Activated naive CD4-positive, alpha-beta T cell treated with anti-CD3 and anti-CD28 coated beads for 36 hours (primary cell): Measurements from ENCODE around the gene PPA2. TPM values are rescaled to one million over a fixed set of nuclear protein-coding genes. Genes with fewer than 3 reads are reported as not detected.
A peak's percentile ranks its signal among the peaks of the same experiment; 100 is the strongest.
"Not testable (repeated sequence)": the region's sequence is repeated elsewhere in the genome, so short reads cannot be mapped to it uniquely, and the experiment has no call there.

Experiments used
- CTCF ChIA-PET: fragments of 350-600 bp; sonication (Branson Sonifier 250); formaldehyde crosslinking; loops from one replicate; lab custom pipeline; 2021; ENCODE audit warnings: antibody characterized with exemption; lab: Charles Lee
- DNase-seq: peaks from one replicate; pipeline ENCODE4 v3.0.0-alpha.2; 2020
- H3K27ac Mint-ChIP-seq: one replicate; pipeline ENCODE4 v1.8.0; 2021; ENCODE audit warnings: mild to moderate bottlenecking, mixed read lengths
- H3K27me3 Mint-ChIP-seq: one replicate; pipeline ENCODE4 v1.8.0; 2021; ENCODE audit warnings: low read depth, mixed read lengths
- H3K36me3 Mint-ChIP-seq: one replicate; pipeline ENCODE4 v1.8.0; 2021; ENCODE audit warnings: low read depth, mixed read lengths
- H3K4me1 Mint-ChIP-seq: one replicate; pipeline ENCODE4 v1.8.0; 2021; ENCODE audit warnings: low read depth, mixed read lengths
- H3K4me3 Mint-ChIP-seq: one replicate; pipeline ENCODE4 v1.8.0; 2021; ENCODE audit warnings: mild to moderate bottlenecking, moderate library complexity, mixed read lengths
- H3K9me3 Mint-ChIP-seq: one replicate; pipeline ENCODE4 v1.8.0; 2021; ENCODE audit warnings: mixed read lengths
- intact Hi-C: fragments of 100-400 bp; cut with micrococcal nuclease; formaldehyde crosslinking; loops from one replicate; pipeline ENCODE4 v1.15.1; 2023
- total RNA-seq, 2 experiments: library from RNA; stranded (reverse); gene quantifications; one replicate each; pipeline ENCODE4 v1.2.3, GENCODE V29; 2021

PPA2 gene
- total RNA-seq, 2 experiments from 2014 or later = 117 to 119 TPM

DNA sequence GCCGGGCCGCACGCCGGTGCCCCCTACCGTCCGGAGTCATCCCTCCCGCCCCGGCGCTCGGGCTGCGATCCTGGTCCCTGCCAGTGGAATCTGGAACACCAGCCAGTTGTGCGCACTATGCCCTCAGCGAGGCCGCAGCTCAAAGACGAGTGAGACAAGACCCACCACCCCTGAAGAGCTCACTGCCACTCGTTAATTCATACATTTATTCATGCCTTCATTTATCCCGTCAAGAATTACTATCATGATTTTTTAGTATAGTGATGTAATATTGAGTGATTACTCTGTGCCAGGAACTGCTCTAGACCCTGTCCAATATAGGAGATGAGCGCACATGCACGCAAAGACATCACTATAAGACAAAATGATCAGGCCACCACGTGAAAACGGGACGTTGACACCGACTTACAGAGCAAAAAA is 247 bp upstream of the PPA2 start:
- Mint-ChIP-seq H3K4me3 (peak overlapping the region; percentile 96), H3K36me3 (peaks cover 25% of the 10 kb centered on the region), H3K9me3 (no peaks in the 10 kb centered on the region), H3K27me3 (no peaks in the 10 kb centered on the region), H3K4me1 (peaks cover 34% of the 10 kb centered on the region), H3K27ac (peak overlapping the region; percentile 98)
- CTCF ChIA-PET = interaction anchor here (0.5 to 2.4 kb wide), 25 partner anchors 9 to 582 kb away, joined by 3 to 16 read pairs (median 4); partner anchors contain the start of gene TET2
- peak; percentile 84 for DNase-seq
- intact Hi-C loops = loop anchor here (5.0 kb wide), 2 partner anchors 612 to 982 kb away; partner anchors contain the start of gene CXXC4

DNA sequence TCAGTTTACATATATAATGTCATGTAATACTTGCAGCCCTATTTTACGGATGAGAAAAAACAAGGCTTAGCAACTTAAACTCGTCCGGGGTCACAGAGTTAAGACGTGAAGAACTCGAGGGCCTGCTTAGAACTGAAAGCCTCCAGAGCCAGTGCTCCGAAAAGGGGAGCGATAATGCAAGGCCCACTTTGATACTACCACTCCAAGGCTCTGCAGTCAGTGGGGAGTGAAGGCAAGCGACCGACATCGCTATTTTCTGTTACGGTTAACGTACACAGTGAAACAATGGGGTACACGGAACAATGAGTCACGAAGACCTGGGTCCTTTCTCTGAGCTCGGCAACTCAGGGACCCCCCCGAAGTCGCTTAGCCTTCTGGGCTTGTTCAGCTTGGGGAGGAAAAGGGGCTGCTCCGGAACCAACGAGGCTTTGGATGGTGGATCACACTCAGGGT is 965 bp downstream of the PPA2 start:
- H3K27me3 Mint-ChIP-seq = no peaks in the 10 kb centered on the region
- intact Hi-C loops = loop anchor here (1.0 to 5.0 kb wide), 12 partner anchors 20 to 981 kb away; partner anchors contain the start of genes CXXC4, GSTCD, INTS12 and TET2

DNA sequence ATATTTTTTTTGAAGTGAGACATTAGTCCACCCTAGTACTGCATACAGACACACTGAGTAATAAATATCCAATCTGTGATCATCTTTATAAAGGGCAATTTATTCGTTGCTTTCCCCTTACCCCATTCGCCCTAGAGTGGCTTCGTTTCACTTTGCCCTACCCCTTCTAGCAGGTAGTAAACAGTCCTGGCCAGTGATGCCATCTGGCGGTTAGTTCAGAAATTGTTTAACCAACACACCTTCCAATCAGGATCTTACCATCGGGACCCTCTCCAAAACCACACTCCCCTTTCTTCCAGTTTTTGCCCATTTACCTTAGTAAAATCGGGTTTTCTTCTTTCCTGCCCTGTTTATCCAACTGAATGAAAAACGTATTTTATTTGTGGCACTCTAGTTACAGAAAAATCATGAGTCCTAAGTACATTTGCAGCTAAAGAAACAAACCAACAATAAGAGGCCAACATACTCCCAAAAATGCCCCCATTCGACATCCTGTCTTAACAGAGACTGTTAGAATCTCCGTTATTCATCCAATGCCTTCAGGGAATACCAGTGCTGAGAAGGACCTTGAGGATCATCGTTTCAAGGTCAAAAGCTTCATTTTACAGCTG is 2.2 kb downstream of the PPA2 start:
- H3K27ac Mint-ChIP-seq = peak overlapping the region; percentile 98
- peak; percentile 88 for DNase-seq
- H3K27me3 Mint-ChIP-seq = no peaks in the 10 kb centered on the region
- intact Hi-C loops = loop anchor here (1.0 to 5.0 kb wide), 4 partner anchors 330 to 979 kb away; partner anchors contain the start of gene CXXC4
- H3K36me3 Mint-ChIP-seq = peaks cover 43% of the 10 kb centered on the region
- H3K4me1 Mint-ChIP-seq = peaks cover 44% of the 10 kb centered on the region
- CTCF ChIA-PET = interaction anchor here (0.7 to 4.9 kb wide), 10 partner anchors 10 to 561 kb away, joined by 3 to 23 read pairs (median 4); no protein-coding TSS in a partner anchor
- no peaks in the 10 kb centered on the region for H3K9me3 Mint-ChIP-seq
- H3K4me3 Mint-ChIP-seq = peak overlapping the region; percentile 96

More for the DNA sequence above, 965 bp downstream of the PPA2 start:
- H3K9me3 Mint-ChIP-seq = no peaks in the 10 kb centered on the region
- peaks cover 37% of the 10 kb centered on the region for H3K4me1 Mint-ChIP-seq
- CTCF ChIA-PET = interaction anchor here (0.7 to 2.4 kb wide), 16 partner anchors 12 to 720 kb away, joined by 3 to 16 read pairs (median 4); no protein-coding TSS in a partner anchor
- peaks cover 34% of the 10 kb centered on the region for H3K36me3 Mint-ChIP-seq
- DNase-seq = peak; percentile 87
- H3K4me3 Mint-ChIP-seq = peak overlapping the region; percentile 96
- peak overlapping the region; percentile 98 for H3K27ac Mint-ChIP-seq

DNA sequence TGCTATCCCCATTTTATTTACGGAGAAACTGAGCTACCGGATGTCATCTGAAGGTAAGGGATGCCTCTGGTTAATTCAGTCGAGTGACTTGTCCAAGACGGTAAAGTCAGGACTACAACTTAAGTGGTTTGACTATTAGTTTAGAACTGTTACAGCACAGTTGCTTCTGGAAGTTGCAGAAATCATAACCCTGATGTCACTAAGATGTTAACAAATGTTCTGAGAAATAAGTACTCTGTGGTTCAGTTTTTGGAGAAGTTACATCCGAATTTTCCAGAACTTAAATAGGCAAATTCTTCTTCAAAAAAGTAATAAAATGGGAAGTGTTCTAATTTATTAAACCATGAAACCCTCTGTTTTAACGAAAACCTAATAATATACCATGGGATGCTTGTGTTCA is 3.1 kb downstream of the PPA2 start:
- Mint-ChIP-seq H3K27ac (no peak overlapping the region), H3K36me3 (peaks cover 51% of the 10 kb centered on the region), H3K4me3 (peak overlapping the region; percentile 96), H3K4me1 (peaks cover 46% of the 10 kb centered on the region), H3K9me3 (no peaks in the 10 kb centered on the region), H3K27me3 (no peaks in the 10 kb centered on the region)
- CTCF ChIA-PET = interaction anchor here (0.6 to 4.9 kb wide), 4 partner anchors 19 to 540 kb away, joined by 3 to 23 read pairs (median 4); no protein-coding TSS in a partner anchor
- intact Hi-C loops = loop anchor here (1.0 to 5.0 kb wide), 4 partner anchors 329 to 978 kb away; partner anchors contain the start of gene CXXC4
- DNase-seq = no peak

DNA sequence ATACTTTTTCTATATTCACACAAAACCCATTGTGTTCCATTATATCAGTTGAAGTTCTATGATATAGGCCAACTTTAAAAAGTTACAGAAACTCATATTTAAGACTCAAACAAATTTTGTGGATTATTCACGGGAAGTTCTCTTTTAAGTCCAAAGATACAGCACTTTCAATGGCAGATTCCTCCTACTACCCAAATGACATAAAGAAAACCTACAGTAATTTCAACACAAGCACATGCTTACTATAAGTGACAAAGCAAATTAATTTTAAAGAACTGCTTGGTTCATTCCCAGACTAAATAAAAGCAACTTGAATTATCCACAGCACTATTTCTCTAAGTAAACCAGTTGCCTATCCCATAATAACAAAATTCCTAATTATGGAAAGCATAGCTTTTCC is 4.1 kb downstream of the PPA2 start:
- CTCF ChIA-PET = interaction anchor here (1.0 to 4.9 kb wide), 2 partner anchors 10 to 328 kb away, joined by 4 to 23 read pairs; no protein-coding TSS in a partner anchor

DNA sequence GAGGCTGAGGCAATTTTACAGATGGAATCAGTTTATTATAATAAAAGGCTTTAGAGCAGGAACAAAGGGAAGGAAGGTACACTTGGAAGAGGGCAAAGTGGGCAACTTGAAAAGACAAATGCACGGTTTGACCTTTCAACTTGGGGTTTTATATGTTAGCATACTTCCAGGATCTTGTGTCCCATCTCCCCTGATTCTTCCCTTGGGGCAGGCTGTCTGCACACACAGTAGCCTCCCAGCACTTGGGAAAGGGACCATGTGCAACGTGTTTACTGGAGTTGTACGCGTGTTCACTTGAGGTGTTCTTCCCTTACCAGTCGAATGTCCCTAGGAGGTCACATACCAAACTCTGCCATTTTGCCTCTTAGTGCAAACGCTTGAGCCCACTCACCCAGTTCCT is 7.3 kb downstream of the PPA2 start:
- CTCF ChIA-PET = no interaction called here
- Mint-ChIP-seq H3K27me3 (no peaks in the 10 kb centered on the region), H3K36me3 (peaks cover 68% of the 10 kb centered on the region), H3K4me3 (no peak overlapping the region), H3K27ac (no peak overlapping the region), H3K9me3 (peaks cover 2% of the 10 kb centered on the region), H3K4me1 (peaks cover 40% of the 10 kb centered on the region)
- intact Hi-C loops = no loop called here
- DNase-seq = no peak

More for the DNA sequence above, 4.1 kb downstream of the PPA2 start:
- Mint-ChIP-seq H3K9me3 (no peaks in the 10 kb centered on the region), H3K4me1 (peaks cover 46% of the 10 kb centered on the region), H3K27me3 (no peaks in the 10 kb centered on the region), H3K36me3 (peaks cover 58% of the 10 kb centered on the region), H3K27ac (no peak overlapping the region), H3K4me3 (no peak overlapping the region)
- no peak for DNase-seq
- intact Hi-C loops = loop anchor here (5.0 kb wide), 2 partner anchors 607 to 977 kb away; partner anchors contain the start of gene CXXC4

DNA sequence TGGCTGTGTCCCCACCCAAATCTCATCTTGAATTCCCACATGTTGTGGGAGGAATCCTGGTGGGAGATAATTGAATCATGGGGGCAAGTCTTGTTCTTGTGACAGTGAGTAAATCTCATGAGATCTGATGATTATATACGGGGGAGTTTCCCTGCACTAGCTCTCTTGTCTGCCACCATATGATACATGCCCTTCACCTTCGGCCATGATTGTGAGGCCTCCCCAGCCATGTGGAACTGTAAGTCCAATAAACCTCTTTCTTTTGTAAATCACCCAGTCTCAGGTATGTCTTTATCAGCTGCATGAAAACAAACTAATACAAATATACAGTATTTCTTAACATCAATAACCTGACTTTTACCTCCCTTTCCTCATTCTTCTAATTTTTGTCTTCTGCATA is 9.3 kb downstream of the PPA2 start:
- CTCF ChIA-PET, intact Hi-C loops: not testable (repeated sequence)
- H3K4me1 Mint-ChIP-seq = peaks cover 22% of the 10 kb centered on the region

DNA sequence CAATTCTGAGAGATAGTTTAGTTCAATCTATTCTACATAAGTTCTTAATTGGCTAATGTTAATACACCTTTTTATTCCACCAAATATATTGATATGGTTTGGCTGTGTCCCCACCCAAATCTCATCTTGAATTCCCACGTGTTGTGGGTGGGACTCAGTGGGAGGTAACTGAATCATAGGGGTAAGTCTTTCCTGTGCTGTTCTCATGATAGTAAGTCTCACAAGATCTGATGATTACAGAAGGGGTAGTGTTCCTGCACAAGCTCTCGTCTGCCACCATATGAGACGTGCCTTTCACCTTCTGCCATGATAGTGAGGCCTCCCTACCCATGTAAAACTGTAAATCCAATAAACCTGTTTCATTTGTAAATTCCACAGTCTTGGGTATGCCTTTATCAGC is 11.3 kb downstream of the PPA2 start:
- Mint-ChIP-seq H3K27ac (no peak overlapping the region), H3K27me3 (no peaks in the 10 kb centered on the region), H3K4me3 (no peak overlapping the region), H3K36me3 (peaks cover 56% of the 10 kb centered on the region), H3K4me1 (peaks cover 17% of the 10 kb centered on the region), H3K9me3 (peaks cover 2% of the 10 kb centered on the region)
- CTCF ChIA-PET = no interaction called here
- DNase-seq = no peak
- intact Hi-C loops = no loop called here

More for the DNA sequence above, 9.3 kb downstream of the PPA2 start:
- H3K27ac Mint-ChIP-seq, H3K4me3 Mint-ChIP-seq, H3K27me3 Mint-ChIP-seq, H3K9me3 Mint-ChIP-seq, DNase-seq: not testable (repeated sequence)
- H3K36me3 Mint-ChIP-seq = peaks cover 60% of the 10 kb centered on the region

DNA sequence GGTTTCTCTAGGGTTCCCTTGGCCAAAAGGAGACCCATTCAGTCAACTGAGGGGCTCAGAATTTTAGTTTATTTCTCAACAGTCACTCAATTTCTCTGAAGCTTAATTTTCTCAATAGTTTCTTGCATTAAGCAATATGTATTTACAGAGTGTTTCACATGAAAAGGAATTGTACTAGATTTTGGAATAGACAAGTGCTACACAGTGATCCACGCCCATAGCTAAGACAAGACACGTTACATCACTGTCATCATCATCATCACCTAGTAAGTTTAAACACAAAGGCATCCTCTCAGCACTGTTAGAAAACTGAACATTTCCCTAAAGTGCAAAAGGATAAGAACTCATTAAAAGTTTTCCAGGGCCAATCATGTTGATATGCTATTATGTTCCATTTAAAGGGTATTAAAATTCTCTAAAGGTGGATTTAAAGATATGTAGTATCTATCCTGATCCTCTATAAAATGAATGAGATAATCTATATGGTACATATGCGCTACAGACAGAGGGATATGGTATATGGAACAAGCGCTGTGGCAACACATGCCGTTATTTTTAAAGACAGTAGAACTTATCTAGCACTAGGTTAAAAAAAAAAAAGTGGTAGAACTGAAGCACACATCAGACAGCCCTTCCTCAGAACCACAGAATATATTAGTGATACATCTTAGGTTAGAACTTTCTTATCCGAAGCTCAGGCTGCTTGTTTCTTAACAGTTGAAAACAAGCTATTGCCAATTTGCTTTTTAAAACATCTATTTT is 12.1 kb downstream of the PPA2 start:
- Mint-ChIP-seq H3K27ac (no peak overlapping the region), H3K36me3 (peaks cover 49% of the 10 kb centered on the region), H3K27me3 (no peaks in the 10 kb centered on the region), H3K4me3 (no peak overlapping the region), H3K4me1 (peaks cover 12% of the 10 kb centered on the region), H3K9me3 (peaks cover 2% of the 10 kb centered on the region)
- intact Hi-C loops = no loop called here
- CTCF ChIA-PET = interaction anchor here (0.9 to 1.5 kb wide), 4 partner anchors 10 to 321 kb away, joined by 4 to 5 read pairs (median 4); partner anchors contain the start of gene PPA2
- DNase-seq = no peak

DNA sequence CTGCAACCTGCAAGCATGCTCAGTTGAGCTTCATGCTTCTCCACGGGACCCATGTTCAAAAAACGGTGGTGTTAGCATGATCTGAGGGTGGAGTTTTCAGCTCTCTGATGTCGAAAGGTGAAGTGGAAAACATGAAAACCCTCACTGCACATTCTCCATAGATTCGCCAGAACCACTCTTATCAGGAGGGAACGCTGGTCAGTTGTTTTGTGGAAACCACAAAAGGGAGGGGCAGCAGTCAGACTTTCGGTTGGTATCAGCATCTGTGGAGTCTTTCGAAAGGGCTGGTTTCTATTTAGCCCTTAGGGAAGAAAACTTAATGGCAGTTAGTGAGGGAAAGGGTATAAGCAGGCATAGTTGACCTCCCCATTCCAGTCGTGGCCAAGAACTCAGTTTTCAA is 12.6 kb downstream of the PPA2 start:
- Mint-ChIP-seq H3K4me3 (no peak overlapping the region), H3K36me3 (peaks cover 47% of the 10 kb centered on the region), H3K27me3 (no peaks in the 10 kb centered on the region), H3K27ac (no peak overlapping the region), H3K4me1 (peaks cover 17% of the 10 kb centered on the region), H3K9me3 (peaks cover 2% of the 10 kb centered on the region)
- DNase-seq = no peak
- CTCF ChIA-PET = interaction anchor here (0.7 to 1.8 kb wide), 7 partner anchors 11 to 499 kb away, joined by 3 to 5 read pairs (median 4); partner anchors contain the start of gene PPA2
- intact Hi-C loops = no loop called here

DNA sequence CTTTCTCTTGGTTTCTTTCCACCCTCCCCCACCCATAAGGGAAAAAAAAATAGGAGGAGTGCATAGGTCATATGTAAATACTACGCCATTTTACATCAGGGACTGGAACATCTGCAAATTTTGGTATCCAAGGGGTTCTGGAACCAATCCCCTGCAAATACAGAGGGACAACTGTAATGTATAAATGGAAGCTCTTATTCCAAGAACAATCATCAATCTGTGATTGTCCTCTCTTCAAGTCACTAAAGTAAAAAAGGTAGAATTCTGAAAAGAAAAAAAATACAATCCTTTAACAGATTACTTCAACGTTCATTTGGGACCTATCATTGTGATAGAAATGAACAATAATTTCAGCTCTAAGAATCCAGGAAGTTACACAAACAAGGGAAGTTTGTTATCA is 13.6 kb downstream of the PPA2 start:
- H3K4me1 Mint-ChIP-seq = peaks cover 21% of the 10 kb centered on the region
- peaks cover 44% of the 10 kb centered on the region for H3K36me3 Mint-ChIP-seq
- no peaks in the 10 kb centered on the region for H3K27me3 Mint-ChIP-seq
- intact Hi-C loops = no loop called here
- DNase-seq = no peak
- H3K9me3 Mint-ChIP-seq = peaks cover 2% of the 10 kb centered on the region
- no peak overlapping the region for H3K4me3 Mint-ChIP-seq
- CTCF ChIA-PET = interaction anchor here (0.7 to 2.0 kb wide), 6 partner anchors 9 to 570 kb away, joined by 3 to 5 read pairs (median 4); no protein-coding TSS in a partner anchor
- H3K27ac Mint-ChIP-seq = no peak overlapping the region

DNA sequence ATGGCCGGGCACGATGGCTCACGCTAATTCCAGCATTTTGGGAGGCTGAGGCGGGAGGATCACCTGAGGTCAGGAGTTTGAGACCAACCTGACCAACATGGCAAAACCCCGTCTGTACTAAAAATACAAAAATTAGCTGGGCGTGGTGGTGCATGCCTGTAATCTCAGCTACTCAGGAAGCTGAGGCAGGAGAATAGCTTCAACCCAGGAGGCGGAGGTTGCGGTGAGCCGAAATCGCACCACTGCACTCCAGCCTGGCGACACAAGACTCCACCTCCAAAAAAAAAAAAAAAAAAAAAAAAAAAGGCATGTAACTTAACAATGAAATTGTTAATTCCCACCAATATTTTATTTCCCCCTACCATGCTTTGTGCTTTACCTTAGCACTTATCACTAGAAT is 15.3 kb downstream of the PPA2 start:
- H3K27ac Mint-ChIP-seq, H3K27me3 Mint-ChIP-seq, H3K9me3 Mint-ChIP-seq, H3K4me3 Mint-ChIP-seq, intact Hi-C loops, DNase-seq: not testable (repeated sequence)
- Mint-ChIP-seq H3K4me1 (peaks cover 37% of the 10 kb centered on the region), H3K36me3 (peaks cover 43% of the 10 kb centered on the region)
- CTCF ChIA-PET = interaction anchor here (2.0 kb wide), 1 partner anchor 11 kb away, joined by 4 read pairs; no protein-coding TSS in a partner anchor
